Measurements from ENCODE around the gene TMEM205. TPM values are rescaled to one million over a fixed set of nuclear protein-coding genes. Genes with fewer than 3 reads are reported as not detected.
A peak's percentile ranks its signal among the peaks of the same experiment; 100 is the strongest.

The TMEM205 gene
- total and polyA plus RNA-seq, 2 of the 13 experiments (the other 11 are each of a cell fraction or from before 2014, with no cell fraction given) = 45.5 to 98.7 TPM

DNA sequence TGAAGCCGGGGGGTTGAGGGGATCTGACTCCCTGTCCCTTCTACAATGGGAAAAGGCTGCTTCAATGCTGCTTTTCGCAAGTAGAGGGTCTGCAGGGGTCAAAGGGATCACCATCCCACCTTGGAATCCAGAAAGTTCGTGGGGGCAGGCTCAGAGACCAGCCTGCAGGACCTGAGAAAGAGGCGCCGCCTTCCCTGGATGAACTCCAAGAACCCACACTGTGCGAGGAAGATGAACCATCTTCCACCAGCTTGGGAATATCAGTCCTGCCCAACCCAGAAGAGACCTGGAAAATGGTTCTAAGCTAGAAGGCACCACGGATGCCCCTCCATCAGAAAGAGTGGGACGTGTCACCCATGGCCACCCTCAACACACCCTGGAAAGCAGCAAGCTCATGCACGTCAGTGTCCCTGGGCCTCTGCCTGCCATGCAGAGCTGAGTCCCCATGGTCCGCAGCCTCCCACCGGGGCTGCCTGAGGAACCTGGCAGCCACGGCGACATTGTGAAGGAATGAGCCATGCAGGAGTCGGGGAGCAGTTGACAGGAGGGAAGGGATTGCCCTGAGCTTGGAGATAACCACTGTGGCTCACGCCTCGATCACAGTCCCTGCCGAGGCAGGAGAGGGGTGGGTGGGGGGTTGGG lies 21.2 kb downstream of the TMEM205 start:
- no peaks in the 10 kb centered on the region for H3K27me3 ChIP-seq (ENCODE audit: control insufficient read depth in 1 of 2, insufficient read depth in 2 of 2, low read length in 2 of 2)
- H3K4me1 ChIP-seq (ENCODE audit: insufficient read depth, low read length) = peaks cover 35% of the 10 kb centered on the region
- no peak overlapping the region for H3K4me3 ChIP-seq (replicated peaks in 1 of 3; ENCODE audit: insufficient read depth in 1 of 3, low read depth in 2 of 3, low read length in 3 of 3)
- in situ Hi-C loops (cut with HindIII; ENCODE audit: extremely low pct_ligation_motif_present, low pct_unique_long_range_greater_than_20kb) = no loop called here
- H3K27ac ChIP-seq (ENCODE audit: extremely low read length, insufficient read depth, low read length) = peak overlapping the region; percentile 45
- no TSS peak for BruUV-seq (replicated peaks)
- H3K4me2 ChIP-seq (ENCODE audit: low read depth, low read length) = peak overlapping the region; percentile 68
- intact Hi-C loops (cut with micrococcal nuclease; ENCODE audit: unreplicated experiment) = no loop called here
- CTCF ChIA-PET (ENCODE audit: low intra/inter-chr PET ratio, low total read pairs) = no interaction called here
- no peak overlapping the region for H2AFZ ChIP-seq (ENCODE audit: low read length)
- WGBS (ENCODE audit: low lambda C conversion rate) = 82% methylated on average over 16 of the region's 17 CpGs
- DNase-seq (ENCODE audit: low spot score) (no peak), FAIRE-seq (no peak), ATAC-seq (no peak)
- POLR2A ChIA-PET = interaction anchor here (1.0 to 2.3 kb wide), 4 partner anchors 8 to 50 kb away, joined by 4 to 10 read pairs (median 4); partner anchors contain the start of genes CCDC159, RAB3D, SWSAP1 and TMEM205
- H3K79me2 ChIP-seq (ENCODE audit: insufficient read depth, low read length) = no peaks in the 10 kb centered on the region
- TF ChIP-seq, protein P1, sequence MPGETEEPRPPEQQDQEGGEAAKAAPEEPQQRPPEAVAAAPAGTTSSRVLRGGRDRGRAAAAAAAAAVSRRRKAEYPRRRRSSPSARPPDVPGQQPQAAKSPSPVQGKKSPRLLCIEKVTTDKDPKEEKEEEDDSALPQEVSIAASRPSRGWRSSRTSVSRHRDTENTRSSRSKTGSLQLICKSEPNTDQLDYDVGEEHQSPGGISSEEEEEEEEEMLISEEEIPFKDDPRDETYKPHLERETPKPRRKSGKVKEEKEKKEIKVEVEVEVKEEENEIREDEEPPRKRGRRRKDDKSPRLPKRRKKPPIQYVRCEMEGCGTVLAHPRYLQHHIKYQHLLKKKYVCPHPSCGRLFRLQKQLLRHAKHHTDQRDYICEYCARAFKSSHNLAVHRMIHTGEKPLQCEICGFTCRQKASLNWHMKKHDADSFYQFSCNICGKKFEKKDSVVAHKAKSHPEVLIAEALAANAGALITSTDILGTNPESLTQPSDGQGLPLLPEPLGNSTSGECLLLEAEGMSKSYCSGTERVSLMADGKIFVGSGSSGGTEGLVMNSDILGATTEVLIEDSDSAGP (CRISPR knock-in tag; IDR thresholded peaks at IDR 0.05; ENCODE audit: borderline replicate concordance) = 0 out of 2 replicates have a peak, but pooled peaks have one; percentile 28
- TF ChIP-seq, protein P2, sequence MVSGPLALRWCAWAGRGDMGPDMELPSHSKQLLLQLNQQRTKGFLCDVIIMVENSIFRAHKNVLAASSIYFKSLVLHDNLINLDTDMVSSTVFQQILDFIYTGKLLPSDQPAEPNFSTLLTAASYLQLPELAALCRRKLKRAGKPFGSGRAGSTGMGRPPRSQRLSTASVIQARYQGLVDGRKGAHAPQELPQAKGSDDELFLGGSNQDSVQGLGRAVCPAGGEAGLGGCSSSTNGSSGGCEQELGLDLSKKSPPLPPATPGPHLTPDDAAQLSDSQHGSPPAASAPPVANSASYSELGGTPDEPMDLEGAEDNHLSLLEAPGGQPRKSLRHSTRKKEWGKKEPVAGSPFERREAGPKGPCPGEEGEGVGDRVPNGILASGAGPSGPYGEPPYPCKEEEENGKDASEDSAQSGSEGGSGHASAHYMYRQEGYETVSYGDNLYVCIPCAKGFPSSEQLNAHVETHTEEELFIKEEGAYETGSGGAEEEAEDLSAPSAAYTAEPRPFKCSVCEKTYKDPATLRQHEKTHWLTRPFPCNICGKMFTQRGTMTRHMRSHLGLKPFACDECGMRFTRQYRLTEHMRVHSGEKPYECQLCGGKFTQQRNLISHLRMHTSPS (CRISPR knock-in tag; IDR thresholded peaks at IDR 0.05; ENCODE audit: low read depth) = no peak
- no peak for TF ChIP-seq ZNF468 (CRISPR knock-in tag; IDR thresholded peaks at IDR 0.05)
- TF ChIP-seq ZNF768 (CRISPR knock-in tag; IDR thresholded peaks at IDR 0.05) = peak; percentile 25; the same call in 1 of the 2 replicates
- no peaks in the 10 kb centered on the region for H3K36me3 ChIP-seq (replicated peaks in 1 of 2; ENCODE audit: control insufficient read depth in 1 of 2, insufficient read depth in 2 of 2, low read length in 2 of 2)
- H4K20me1 ChIP-seq (ENCODE audit: insufficient read depth, low read length) = no peaks in the 10 kb centered on the region
- H3K9me3 ChIP-seq (ENCODE audit: low read length) = no peaks in the 10 kb centered on the region
- no peak overlapping the region for H3K9ac ChIP-seq (ENCODE audit: insufficient read depth, low read depth, low read length)
